IMR-90 (cell line): ENCODE data around the gene DSE. TPM values are rescaled to one million over a fixed set of nuclear protein-coding genes. Genes with fewer than 3 reads are reported as not detected.

Experiments used
- ATAC-seq: fragments of 200-7000 bp; cut with Tn5 transposase; 2 replicates; pipeline ENCODE4 v1.9.1; 2020; ENCODE audit warnings: low read depth, mild to moderate bottlenecking, moderate library complexity
- BruUV-seq: library from RNA; stranded (reverse); fragments of 400-500 nt; replicated peaks from 2 replicates; lab custom pipeline; 2021; lab: Mats Ljungman, UMichigan
- CTCF ChIA-PET: fragments of 300-600 bp; formaldehyde crosslinking; extraction: SDS; loops from one replicate; lab custom pipeline; 2021; ENCODE audit warnings: antibody characterized with exemption; lab: Yijun Ruan, JAX
- POLR2A ChIA-PET: fragments of 300-600 bp; sonication (Branson Sonifier 250); formaldehyde crosslinking; loops from one replicate; lab custom pipeline; 2022; ENCODE audit warnings: antibody characterized with exemption; ENCODE audit not compliant: unreplicated experiment; lab: Charles Lee
- DNase-seq: peaks from one replicate; pipeline ENCODE4 v3.0.0; 2013
- H2AFZ ChIP-seq: replicated peaks from 2 replicates; pipeline ENCODE3; 2013; ENCODE audit warnings: low read length, mild to moderate bottlenecking; ENCODE audit not compliant: poor library complexity
- H2AK5ac ChIP-seq: 2 replicates; pipeline ENCODE4 v1.6.1; 2013; ENCODE audit warnings: low read depth, low read length, inconsistent platforms
- H2AK9ac ChIP-seq: replicated peaks from 2 replicates; pipeline ENCODE3; 2013; ENCODE audit warnings: mild to moderate bottlenecking, low read depth, low read length, moderate library complexity; ENCODE audit not compliant: poor library complexity
- H2BK120ac ChIP-seq: 2 replicates; pipeline ENCODE4 v1.6.1; 2013; ENCODE audit warnings: low read depth, low read length, inconsistent platforms
- H2BK15ac ChIP-seq: 3 replicates; pipeline ENCODE4 v1.6.1; 2013; ENCODE audit warnings: low read depth, low read length, inconsistent platforms
- H2BK20ac ChIP-seq: 2 replicates; pipeline ENCODE4 v1.6.1; 2013; ENCODE audit warnings: low read depth, mild to moderate bottlenecking, inconsistent platforms, low read length, moderate library complexity
- H2BK5ac ChIP-seq: 2 replicates; pipeline ENCODE4 v1.6.1; 2013; ENCODE audit warnings: mild to moderate bottlenecking, low read depth, low read length, inconsistent platforms; ENCODE audit not compliant: poor library complexity, severe bottlenecking
- H3K14ac ChIP-seq: replicated peaks from 2 replicates; pipeline ENCODE4 v1.6.1; 2013; ENCODE audit warnings: low read depth, low read length, inconsistent platforms
- H3K18ac ChIP-seq: 2 replicates; pipeline ENCODE4 v1.6.1; 2013; ENCODE audit warnings: low read depth, low read length, control low read depth
- H3K23ac ChIP-seq: 2 replicates; pipeline ENCODE4 v1.6.1; 2013; ENCODE audit warnings: low read depth, low read length, inconsistent platforms
- H3K27ac ChIP-seq: 2 replicates; pipeline ENCODE4 v1.5.1; 2013; ENCODE audit warnings: mild to moderate bottlenecking, control low read depth, low read length; ENCODE audit not compliant: insufficient read depth
- H3K27me3 ChIP-seq: 2 replicates; pipeline ENCODE4 v1.6.1; 2013; ENCODE audit warnings: low read length; ENCODE audit not compliant: control insufficient read depth, insufficient read depth
- H3K36me3 ChIP-seq: 2 replicates; pipeline ENCODE4 v1.6.1; 2013; ENCODE audit warnings: low read length, mixed read lengths; ENCODE audit not compliant: control insufficient read depth, insufficient read depth
- H3K4ac ChIP-seq: 2 replicates; pipeline ENCODE4 v1.6.1; 2013; ENCODE audit warnings: low read depth, low read length, inconsistent platforms
- H3K4me1 ChIP-seq: 2 replicates; pipeline ENCODE4 v1.6.1; 2013; ENCODE audit warnings: low read length, mixed read lengths; ENCODE audit not compliant: control insufficient read depth, insufficient read depth
- H3K4me2 ChIP-seq: 2 replicates; pipeline ENCODE4 v1.6.1; 2013; ENCODE audit warnings: low read depth, mild to moderate bottlenecking, control low read depth, low read length, moderate library complexity
- H3K4me3 ChIP-seq: 2 replicates; pipeline ENCODE4 v1.5.1; 2013; ENCODE audit warnings: low read depth, mild to moderate bottlenecking, control low read depth, low read length, moderate library complexity; ENCODE audit not compliant: insufficient read depth
- H3K56ac ChIP-seq: 2 replicates; pipeline ENCODE4 v1.6.1; 2013; ENCODE audit warnings: low read length, inconsistent platforms; ENCODE audit not compliant: insufficient read depth; ENCODE audit errors: extremely low read depth
- H3K79me1 ChIP-seq, 2 experiments: 2 replicates each; pipeline ENCODE4 v1.6.1; 2013; ENCODE audit warnings: low read length in 2 of 2, inconsistent platforms in 1 of 2, low read depth in 1 of 2
- H3K9ac ChIP-seq: 2 replicates; pipeline ENCODE4 v1.6.1; 2013; ENCODE audit warnings: low read depth, low read length, control low read depth
- H3K9me1 ChIP-seq: 2 replicates; pipeline ENCODE4 v1.6.1; 2013; ENCODE audit warnings: low read length, inconsistent platforms; ENCODE audit not compliant: insufficient read depth
- H3K9me3 ChIP-seq: 2 replicates; pipeline ENCODE4 v1.6.1; 2013; ENCODE audit warnings: low read length; ENCODE audit not compliant: control insufficient read depth, insufficient read depth
- H4K20me1 ChIP-seq: 2 replicates; pipeline ENCODE4 v1.6.1; 2013; ENCODE audit warnings: low read length, inconsistent platforms; ENCODE audit not compliant: insufficient read depth
- H4K5ac ChIP-seq: 2 replicates; pipeline ENCODE4 v1.6.1; 2013; ENCODE audit warnings: mild to moderate bottlenecking, low read depth, low read length, control low read depth
- H4K8ac ChIP-seq, 2 experiments: 2 replicates each; pipeline ENCODE4 v1.6.1; 2013; ENCODE audit warnings: low read depth in 2 of 2, low read length in 2 of 2, control low read depth in 1 of 2, inconsistent platforms in 1 of 2
- H4K91ac ChIP-seq: 2 replicates; pipeline ENCODE4 v1.6.1; 2013; ENCODE audit warnings: low read depth, low read length, inconsistent platforms; ENCODE audit not compliant: insufficient read depth
- BHLHE40 ChIP-seq: fragments of 150-350 bp; IDR thresholded peaks from 2 replicates; pipeline ENCODE4 v1.6.1; 2016; ENCODE audit warnings: mild to moderate bottlenecking, low read depth, low read length
- CEBPB ChIP-seq: IDR thresholded peaks from 2 replicates; pipeline ENCODE4 v1.6.1; 2012; ENCODE audit warnings: low read depth, low read length, improper control_type of control experiment
- ELK1 ChIP-seq: fragments of 150-350 bp; IDR thresholded peaks from 2 replicates; pipeline ENCODE4 v1.6.1; 2016; ENCODE audit warnings: low read depth, mild to moderate bottlenecking, low read length, moderate library complexity, borderline replicate concordance
- MAFK ChIP-seq: IDR thresholded peaks from 2 replicates; pipeline ENCODE4 v1.6.1; 2012; ENCODE audit warnings: low read depth, low read length, improper control_type of control experiment
- POLR2A ChIP-seq: IDR thresholded peaks from 2 replicates; pipeline ENCODE4 v1.6.1; 2012; ENCODE audit warnings: mild to moderate bottlenecking, low read depth, low read length
- RAD21 ChIP-seq: IDR thresholded peaks from 2 replicates; pipeline ENCODE4 v1.6.1; 2012; ENCODE audit warnings: low read length, improper control_type of control experiment
- RCOR1 ChIP-seq: IDR thresholded peaks from 2 replicates; pipeline ENCODE4 v1.6.1; 2012; ENCODE audit warnings: mild to moderate bottlenecking, low read length, improper control_type of control experiment; ENCODE audit not compliant: insufficient replicate concordance
- SMC3 ChIP-seq: fragments of 150-350 bp; IDR thresholded peaks from 2 replicates; pipeline ENCODE4 v1.6.1; 2016; ENCODE audit warnings: low read depth, mild to moderate bottlenecking, antibody characterized with exemption, low read length, moderate library complexity
- WGBS, 2 experiments: methylation state at CpG; one replicate each; pipeline versions ENCODE4 v1.1.5 to v1.1.7; 2013; ENCODE audit warnings: missing lambda C conversion rate in 2 of 2; ENCODE audit not compliant: insufficient read length in 1 of 2; ENCODE audit errors: extremely low coverage in 2 of 2; 5-methylcytosine and 5-hydroxymethylcytosine counted together
- dilution Hi-C: fragments of 300-500 bp; cut with HindIII; formaldehyde crosslinking; loops from one replicate; pipeline ENCODE4 v1.14.3; 2018; ENCODE audit warnings: low sequenced_read_pairs; ENCODE audit not compliant: unreplicated experiment
- in situ Hi-C: fragments of 300-500 bp; cut with MboI; formaldehyde crosslinking; loops from 3 replicates; pipeline ENCODE4 v1.14.3; 2019; ENCODE audit warnings: low sequenced_read_pairs, inconsistent platforms, mixed read lengths
- intact Hi-C: fragments of 100-400 bp; cut with micrococcal nuclease; formaldehyde crosslinking; loops from 2 replicates; pipeline ENCODE4 v1.10.0; 2022
- polyA plus RNA-seq, 3 experiments: library from polyadenylated mRNA; depleted of rRNA; stranded (reverse); fragments of >200 nt; gene quantifications; 2 replicates each; pipeline ENCODE4 v1.2.3, GENCODE V29; 2012; ENCODE audit warnings: low replicate concordance in 1 of 3
- total RNA-seq: library from RNA; depleted of rRNA; stranded (reverse); fragments of >200 nt; gene quantifications from 2 replicates; pipeline ENCODE4 v1.2.3, GENCODE V29; 2012
- TF ChIP-seq, protein P1 (sequence below): fragments of 150-350 bp; IDR thresholded peaks from 2 replicates; pipeline ENCODE4 v1.6.1; 2017; ENCODE audit warnings: mild to moderate bottlenecking, antibody characterized with exemption, low read length, low read depth
- TF ChIP-seq, protein P2 (sequence below): conservative IDR thresholded peaks from 2 replicates; pipeline ENCODE4 v1.5.1; 2012; ENCODE audit warnings: mild to moderate bottlenecking, low read depth, low read length, improper control_type of control experiment

DSE gene
- total and polyA plus RNA-seq, 2 of the 4 experiments (the other 2 are of a cell fraction): 48.0 to 154 TPM

DNA sequence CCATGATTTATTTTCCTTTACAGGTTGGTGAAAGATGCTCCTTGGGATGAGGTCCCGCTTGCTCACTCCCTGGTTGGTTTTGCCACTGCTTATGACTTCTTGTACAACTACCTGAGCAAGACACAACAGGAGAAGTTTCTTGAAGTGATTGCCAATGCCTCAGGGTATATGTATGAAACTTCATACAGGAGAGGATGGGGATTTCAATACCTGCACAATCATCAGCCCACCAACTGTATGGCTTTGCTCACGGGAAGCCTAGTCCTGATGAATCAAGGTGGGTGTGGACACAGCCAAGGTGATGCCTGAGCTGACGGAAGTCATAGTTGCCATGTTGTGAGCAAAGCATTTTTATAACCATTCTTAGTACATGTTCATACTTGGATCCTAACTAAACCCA lies 55.8 kb downstream of the DSE start:
- dilution Hi-C loops: no loop called here
- intact Hi-C loops: no loop called here

More for the DNA sequence above, 55.8 kb downstream of the DSE start:
- no CpG with 5 or more reads among the region's 3 CpGs for WGBS, 2 experiments
- Histone ChIP-seq H2AK5ac (no peak overlapping the region), H2BK20ac (no peak overlapping the region), H2BK120ac (no peak overlapping the region), H4K8ac (no peak overlapping the region), H3K14ac (no peak overlapping the region), H3K4me2 (no peak overlapping the region), H3K4ac (no peak overlapping the region), H4K20me1 (peaks cover 7% of the 10 kb centered on the region; the same call in 1 of the 2 replicates), H2AK9ac (no peak overlapping the region), H3K56ac (no peak overlapping the region), H3K18ac (no peak overlapping the region), H3K9ac (no peak overlapping the region), H2BK15ac (no peak overlapping the region), H2BK5ac (no peak overlapping the region), H3K9me3 (no peaks in the 10 kb centered on the region), H3K9me1 (peaks cover 2% of the 10 kb centered on the region), H3K27me3 (no peaks in the 10 kb centered on the region), H2AFZ (no peak overlapping the region), H4K91ac (no peak overlapping the region), H3K27ac (no peak overlapping the region), H3K23ac (no peak overlapping the region), H3K4me3 (no peak overlapping the region), H3K36me3 (peaks cover 15% of the 10 kb centered on the region), H4K5ac (no peak overlapping the region), H3K4me1 (peaks cover 2% of the 10 kb centered on the region), H3K79me1 (peaks cover 19 to 45% of the 10 kb centered on the region in 2 experiments; a peak in 3 of 4 replicates)
- POLR2A ChIA-PET: no interaction called here
- CTCF ChIA-PET: no interaction called here
- no peak for DNase-seq
- in situ Hi-C loops: loop anchor here (25.0 kb wide), 1 partner anchor 139 kb away; the partner anchor contains the start of gene TSPYL1
- BruUV-seq: no TSS peak
- TF ChIP-seq RCOR1: no peak
- TF ChIP-seq POLR2A: no peak
- no peak for TF ChIP-seq ELK1
- TF ChIP-seq, protein P1, sequence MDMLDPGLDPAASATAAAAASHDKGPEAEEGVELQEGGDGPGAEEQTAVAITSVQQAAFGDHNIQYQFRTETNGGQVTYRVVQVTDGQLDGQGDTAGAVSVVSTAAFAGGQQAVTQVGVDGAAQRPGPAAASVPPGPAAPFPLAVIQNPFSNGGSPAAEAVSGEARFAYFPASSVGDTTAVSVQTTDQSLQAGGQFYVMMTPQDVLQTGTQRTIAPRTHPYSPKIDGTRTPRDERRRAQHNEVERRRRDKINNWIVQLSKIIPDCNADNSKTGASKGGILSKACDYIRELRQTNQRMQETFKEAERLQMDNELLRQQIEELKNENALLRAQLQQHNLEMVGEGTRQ: no peak
- no peak for TF ChIP-seq CEBPB
- TF ChIP-seq SMC3: no peak
- no peak for TF ChIP-seq BHLHE40
- TF ChIP-seq, protein P2, sequence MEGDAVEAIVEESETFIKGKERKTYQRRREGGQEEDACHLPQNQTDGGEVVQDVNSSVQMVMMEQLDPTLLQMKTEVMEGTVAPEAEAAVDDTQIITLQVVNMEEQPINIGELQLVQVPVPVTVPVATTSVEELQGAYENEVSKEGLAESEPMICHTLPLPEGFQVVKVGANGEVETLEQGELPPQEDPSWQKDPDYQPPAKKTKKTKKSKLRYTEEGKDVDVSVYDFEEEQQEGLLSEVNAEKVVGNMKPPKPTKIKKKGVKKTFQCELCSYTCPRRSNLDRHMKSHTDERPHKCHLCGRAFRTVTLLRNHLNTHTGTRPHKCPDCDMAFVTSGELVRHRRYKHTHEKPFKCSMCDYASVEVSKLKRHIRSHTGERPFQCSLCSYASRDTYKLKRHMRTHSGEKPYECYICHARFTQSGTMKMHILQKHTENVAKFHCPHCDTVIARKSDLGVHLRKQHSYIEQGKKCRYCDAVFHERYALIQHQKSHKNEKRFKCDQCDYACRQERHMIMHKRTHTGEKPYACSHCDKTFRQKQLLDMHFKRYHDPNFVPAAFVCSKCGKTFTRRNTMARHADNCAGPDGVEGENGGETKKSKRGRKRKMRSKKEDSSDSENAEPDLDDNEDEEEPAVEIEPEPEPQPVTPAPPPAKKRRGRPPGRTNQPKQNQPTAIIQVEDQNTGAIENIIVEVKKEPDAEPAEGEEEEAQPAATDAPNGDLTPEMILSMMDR: no peak
- no peak for TF ChIP-seq MAFK
- TF ChIP-seq RAD21: no peak
- no peak for ATAC-seq
